ENCODE measurements around the gene LMNB1. TPM values are rescaled to one million over a fixed set of nuclear protein-coding genes. Genes with fewer than 3 reads are reported as not detected.

The LMNB1 gene, protein sequence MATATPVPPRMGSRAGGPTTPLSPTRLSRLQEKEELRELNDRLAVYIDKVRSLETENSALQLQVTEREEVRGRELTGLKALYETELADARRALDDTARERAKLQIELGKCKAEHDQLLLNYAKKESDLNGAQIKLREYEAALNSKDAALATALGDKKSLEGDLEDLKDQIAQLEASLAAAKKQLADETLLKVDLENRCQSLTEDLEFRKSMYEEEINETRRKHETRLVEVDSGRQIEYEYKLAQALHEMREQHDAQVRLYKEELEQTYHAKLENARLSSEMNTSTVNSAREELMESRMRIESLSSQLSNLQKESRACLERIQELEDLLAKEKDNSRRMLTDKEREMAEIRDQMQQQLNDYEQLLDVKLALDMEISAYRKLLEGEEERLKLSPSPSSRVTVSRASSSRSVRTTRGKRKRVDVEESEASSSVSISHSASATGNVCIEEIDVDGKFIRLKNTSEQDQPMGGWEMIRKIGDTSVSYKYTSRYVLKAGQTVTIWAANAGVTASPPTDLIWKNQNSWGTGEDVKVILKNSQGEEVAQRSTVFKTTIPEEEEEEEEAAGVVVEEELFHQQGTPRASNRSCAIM
- total RNA-seq, result 19.9 and 24.5 TPM in 2 replicates

DNA sequence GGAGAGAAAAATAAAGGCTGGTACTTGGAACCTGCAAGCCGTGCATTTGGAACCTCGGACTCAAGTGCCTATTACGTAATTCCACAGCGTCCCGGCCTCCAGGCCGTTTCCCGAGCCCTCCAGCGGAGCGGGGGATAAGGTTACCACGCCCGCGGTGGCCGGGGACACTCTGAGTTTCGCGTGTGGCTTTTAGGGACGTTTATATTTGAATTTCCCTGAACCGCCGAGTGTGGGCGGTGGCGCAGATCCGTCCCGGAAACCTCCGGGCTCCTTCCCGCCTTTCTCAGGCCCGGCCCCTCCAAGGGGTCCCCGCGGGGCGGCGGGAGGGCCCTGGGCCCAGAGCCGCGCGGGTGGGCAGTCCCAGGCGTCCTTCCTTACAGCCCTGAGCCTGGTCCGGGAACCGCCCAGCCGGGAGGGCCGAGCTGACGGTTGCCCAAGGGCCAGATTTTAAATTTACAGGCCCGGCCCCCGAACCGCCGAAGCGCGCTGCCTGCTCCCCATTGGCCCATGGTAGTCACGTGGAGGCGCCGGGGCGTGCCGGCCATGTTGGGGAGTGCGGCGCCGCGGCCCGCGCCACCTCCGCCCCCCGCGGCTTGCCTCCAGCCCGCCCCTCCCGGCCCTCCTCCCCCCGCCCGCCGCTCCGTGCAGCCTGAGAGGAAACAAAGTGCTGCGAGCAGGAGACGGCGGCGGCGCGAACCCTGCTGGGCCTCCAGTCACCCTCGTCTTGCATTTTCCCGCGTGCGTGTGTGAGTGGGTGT is at the start of gene LMNB1:
TSS of gene LMNB1 (plus strand) at position 638 of the 758 bp plus-strand sequence. CDS start 373 bp downstream, outside the sequence.

Other genes starting within 250 kb of the LMNB1 start
- 19.3 and 23.6 TPM in 2 replicates for gene ALDH7A1, start 181.9 kb upstream of the LMNB1 start, total RNA-seq
- 35.8 and 39.4 TPM in 2 replicates for gene PHAX, start 176.2 kb upstream of the LMNB1 start, total RNA-seq

Measured in cardiac atrium fibroblast (primary cell).